ENCODE measurements around the gene JDP2. TPM values are rescaled to one million over a fixed set of nuclear protein-coding genes. Genes with fewer than 3 reads are reported as not detected.
"Not testable (repeated sequence)": the region's sequence is repeated elsewhere in the genome, so short reads cannot be mapped to it uniquely, and the experiment has no call there.

JDP2 gene
- total RNA-seq, 1 donor from 2014 or later: 44.4 TPM

DNA sequence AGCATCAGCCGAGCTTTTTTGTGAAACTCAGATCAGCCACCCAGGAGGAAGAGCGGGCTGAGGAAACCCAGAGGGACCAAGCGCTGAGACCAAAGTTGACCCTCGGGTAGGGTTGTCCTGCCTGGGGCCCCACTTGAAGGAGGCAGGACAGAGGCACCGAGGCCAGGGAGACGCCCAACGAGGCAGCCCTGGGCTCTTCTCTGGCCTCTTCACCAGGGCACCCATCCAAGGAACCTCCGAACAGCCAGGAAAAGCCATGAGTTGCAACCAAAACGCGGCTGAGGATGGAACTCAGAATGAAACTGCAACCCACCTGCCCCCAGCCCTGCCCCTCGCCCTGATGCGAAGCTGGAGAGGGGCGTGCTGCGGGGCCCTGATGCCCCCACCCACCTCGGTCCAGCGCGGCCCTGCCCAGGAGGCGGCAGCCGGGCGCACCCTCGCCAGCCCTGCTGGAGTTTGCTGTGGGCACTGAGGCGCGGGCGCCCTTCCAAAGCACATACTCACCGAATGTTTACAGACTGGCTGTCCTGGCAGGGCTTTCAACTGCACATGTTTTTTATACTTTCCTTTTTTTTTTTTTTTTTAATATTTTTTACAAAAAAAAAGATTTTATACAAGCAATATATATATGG lies 41.9 kb downstream of the JDP2 start:
- no peak overlapping the region for H3K4me3 Mint-ChIP-seq
- no peaks in the 10 kb centered on the region for H3K9me3 Mint-ChIP-seq
- no peaks in the 10 kb centered on the region for H3K27me3 Mint-ChIP-seq (ENCODE audit: low read depth)
- TF ChIP-seq, protein P1, sequence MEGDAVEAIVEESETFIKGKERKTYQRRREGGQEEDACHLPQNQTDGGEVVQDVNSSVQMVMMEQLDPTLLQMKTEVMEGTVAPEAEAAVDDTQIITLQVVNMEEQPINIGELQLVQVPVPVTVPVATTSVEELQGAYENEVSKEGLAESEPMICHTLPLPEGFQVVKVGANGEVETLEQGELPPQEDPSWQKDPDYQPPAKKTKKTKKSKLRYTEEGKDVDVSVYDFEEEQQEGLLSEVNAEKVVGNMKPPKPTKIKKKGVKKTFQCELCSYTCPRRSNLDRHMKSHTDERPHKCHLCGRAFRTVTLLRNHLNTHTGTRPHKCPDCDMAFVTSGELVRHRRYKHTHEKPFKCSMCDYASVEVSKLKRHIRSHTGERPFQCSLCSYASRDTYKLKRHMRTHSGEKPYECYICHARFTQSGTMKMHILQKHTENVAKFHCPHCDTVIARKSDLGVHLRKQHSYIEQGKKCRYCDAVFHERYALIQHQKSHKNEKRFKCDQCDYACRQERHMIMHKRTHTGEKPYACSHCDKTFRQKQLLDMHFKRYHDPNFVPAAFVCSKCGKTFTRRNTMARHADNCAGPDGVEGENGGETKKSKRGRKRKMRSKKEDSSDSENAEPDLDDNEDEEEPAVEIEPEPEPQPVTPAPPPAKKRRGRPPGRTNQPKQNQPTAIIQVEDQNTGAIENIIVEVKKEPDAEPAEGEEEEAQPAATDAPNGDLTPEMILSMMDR (IDR thresholded peaks at IDR 0.05; ENCODE audit: unreplicated experiment): no peak
- H3K27ac Mint-ChIP-seq: no peak overlapping the region
- H3K36me3 Mint-ChIP-seq: peaks cover 22% of the 10 kb centered on the region
- peaks cover 11% of the 10 kb centered on the region for H3K4me1 Mint-ChIP-seq
- no peak for DNase-seq (ENCODE audit: low spot score in 2 of 2, unreplicated experiment in 2 of 2)

DNA sequence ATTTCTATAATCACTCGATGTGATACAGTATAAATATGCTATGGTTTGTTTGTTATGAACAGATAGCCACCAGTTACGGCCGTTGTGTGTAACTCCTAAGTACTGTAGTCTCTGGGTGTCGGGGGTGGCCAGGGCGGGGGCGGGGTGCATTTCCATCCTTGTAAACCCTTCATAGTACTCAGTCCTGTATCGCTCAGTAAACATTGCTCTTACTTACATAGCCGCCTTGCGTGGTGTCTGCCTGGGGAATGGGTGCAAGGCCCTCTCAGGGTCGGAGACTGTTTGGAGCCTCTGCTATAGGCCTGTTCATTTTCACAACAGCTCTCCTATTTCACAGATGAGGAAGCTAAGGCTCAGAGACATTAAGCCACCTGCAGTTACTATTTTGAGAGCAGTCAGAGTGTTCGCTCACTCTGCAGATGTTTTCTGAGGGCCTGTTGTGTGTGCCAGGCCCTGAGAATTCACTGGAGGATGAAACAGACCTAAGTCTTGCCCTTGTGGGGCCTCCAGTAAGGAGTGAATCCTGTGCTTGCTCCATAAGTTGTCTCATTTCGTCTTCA lies 42.5 kb downstream of the JDP2 start:
- TF ChIP-seq, protein P1 (IDR thresholded peaks at IDR 0.05; ENCODE audit: unreplicated experiment): no peak
- Mint-ChIP-seq H3K36me3 (peaks cover 26% of the 10 kb centered on the region), H3K27me3 (ENCODE audit: low read depth) (no peaks in the 10 kb centered on the region), H3K4me3 (no peak overlapping the region), H3K27ac (no peak overlapping the region), H3K9me3 (no peaks in the 10 kb centered on the region), H3K4me1 (peaks cover 11% of the 10 kb centered on the region)
- DNase-seq (ENCODE audit: low spot score in 2 of 2, unreplicated experiment in 2 of 2): no peak

DNA sequence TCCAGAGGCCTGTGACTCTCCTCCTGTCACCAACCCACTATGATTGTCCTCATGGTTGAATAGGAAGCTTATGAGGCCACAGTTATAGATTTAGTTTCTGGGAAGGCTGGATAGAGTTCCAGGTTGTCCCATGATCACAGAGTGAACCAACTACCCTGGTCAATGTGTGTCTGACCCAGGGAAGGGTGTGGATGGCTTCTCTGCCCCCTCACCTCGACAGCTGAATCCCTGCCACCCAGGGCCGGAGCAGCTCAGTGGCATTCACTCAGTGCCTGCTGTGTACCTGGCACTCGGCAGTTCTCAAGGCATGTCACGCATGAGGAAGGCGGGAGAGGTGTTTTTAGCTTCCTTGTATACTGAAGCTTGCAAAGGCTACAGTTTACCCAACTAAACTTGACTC lies 43.2 kb downstream of the JDP2 start:
- no peak overlapping the region for H3K27ac Mint-ChIP-seq

DNA sequence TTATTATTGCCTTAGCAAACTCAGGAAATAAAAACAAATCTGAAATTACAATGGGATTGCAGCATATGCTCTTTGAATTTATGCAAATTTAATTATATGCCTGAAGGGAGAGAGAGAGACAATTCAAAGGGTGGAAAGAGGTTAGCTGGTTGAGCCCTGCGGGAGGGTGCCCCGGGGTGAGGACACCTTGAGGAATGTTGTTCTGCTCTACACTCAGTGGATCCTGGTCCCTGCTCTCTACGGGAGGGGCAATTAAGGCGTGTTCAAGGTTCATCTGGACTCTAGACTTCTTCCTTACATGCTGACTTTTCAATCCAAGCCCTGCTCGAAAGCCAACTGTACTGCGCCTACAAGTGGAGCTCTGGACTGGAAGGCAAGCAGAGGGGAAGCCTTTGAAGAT lies 46.3 kb downstream of the JDP2 start:
- not testable (repeated sequence) for H3K4me3 Mint-ChIP-seq; DNase-seq (ENCODE audit: low spot score in 2 of 2, unreplicated experiment in 2 of 2); H3K9me3 Mint-ChIP-seq; H3K27me3 Mint-ChIP-seq (ENCODE audit: low read depth)
- Mint-ChIP-seq H3K4me1 (peaks cover 13% of the 10 kb centered on the region), H3K36me3 (peaks cover 27% of the 10 kb centered on the region), H3K27ac (peak overlapping the region; percentile 43)

More for the DNA sequence above, 43.2 kb downstream of the JDP2 start:
- Mint-ChIP-seq H3K27me3 (ENCODE audit: low read depth) (no peaks in the 10 kb centered on the region), H3K9me3 (no peaks in the 10 kb centered on the region), H3K36me3 (peaks cover 28% of the 10 kb centered on the region), H3K4me1 (peaks cover 11% of the 10 kb centered on the region), H3K4me3 (no peak overlapping the region)
- TF ChIP-seq, protein P1 (IDR thresholded peaks at IDR 0.05; ENCODE audit: unreplicated experiment): no peak
- no peak for DNase-seq (ENCODE audit: low spot score in 2 of 2, unreplicated experiment in 2 of 2)

DNA sequence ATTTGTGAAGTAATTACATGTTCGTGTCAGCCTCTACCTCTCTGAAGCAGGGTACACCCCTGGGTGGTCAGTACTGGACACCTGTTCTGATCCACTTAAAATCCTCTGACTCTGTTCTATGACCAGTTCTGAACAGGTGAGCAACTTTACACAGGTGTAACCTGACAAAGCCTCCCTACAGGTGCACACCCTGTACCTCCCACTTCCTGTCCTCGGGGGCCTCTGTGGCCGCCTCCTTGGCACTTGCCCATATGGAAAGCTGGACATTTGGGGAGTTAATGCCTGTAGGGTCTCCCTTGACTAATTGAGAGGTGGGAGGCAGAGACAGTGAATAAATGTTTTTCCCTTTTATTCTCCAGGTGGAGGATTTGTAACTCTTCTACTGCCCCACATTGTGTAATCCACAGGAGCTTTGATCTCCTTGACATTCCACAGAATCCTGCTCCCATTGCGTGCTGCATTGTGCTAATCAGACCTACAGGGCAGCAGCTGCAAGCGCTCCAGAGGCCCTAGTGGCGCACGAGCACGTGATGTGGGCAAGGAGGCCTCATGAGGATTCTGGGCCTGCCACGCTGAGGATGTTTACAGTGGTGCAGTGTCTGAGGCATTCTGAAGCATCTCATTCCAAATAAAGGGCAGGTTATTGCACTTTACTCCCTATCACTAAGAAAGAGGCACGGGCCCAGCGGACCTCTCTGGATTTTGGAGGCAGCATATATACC lies 48.6 kb downstream of the JDP2 start:
- Mint-ChIP-seq H3K4me3 (no peak overlapping the region), H3K4me1 (peaks cover 18% of the 10 kb centered on the region), H3K9me3 (no peaks in the 10 kb centered on the region), H3K27ac (peak overlapping the region; percentile 36), H3K36me3 (peaks cover 17% of the 10 kb centered on the region), H3K27me3 (ENCODE audit: low read depth) (no peaks in the 10 kb centered on the region)
- TF ChIP-seq, protein P1 (IDR thresholded peaks at IDR 0.05; ENCODE audit: unreplicated experiment): no peak
- DNase-seq (ENCODE audit: low spot score in 2 of 2, unreplicated experiment in 2 of 2): no peak

DNA sequence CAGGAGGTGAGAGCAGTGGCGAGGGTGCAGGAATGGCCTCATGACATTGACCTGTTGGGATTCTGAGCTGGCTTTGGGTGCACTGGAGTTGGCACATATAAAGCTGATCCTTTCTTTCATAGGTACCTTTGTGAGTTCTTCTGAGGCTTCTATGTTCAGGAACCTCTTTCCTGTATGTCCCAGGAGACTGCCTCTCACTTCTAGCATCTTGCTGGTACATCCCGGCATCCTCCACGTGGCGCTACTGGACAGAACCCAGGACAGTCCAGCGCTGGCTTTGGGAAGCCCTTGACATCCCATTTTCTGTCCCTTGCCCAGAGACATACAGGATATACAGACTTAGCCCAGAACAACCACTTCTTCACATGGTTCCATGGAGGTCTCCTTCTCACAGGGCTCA lies 50.1 kb downstream of the JDP2 start:
- DNase-seq (ENCODE audit: low spot score in 2 of 2, unreplicated experiment in 2 of 2): no peak
- TF ChIP-seq, protein P1 (IDR thresholded peaks at IDR 0.05; ENCODE audit: unreplicated experiment): no peak

More for the DNA sequence above, 50.1 kb downstream of the JDP2 start:
- Mint-ChIP-seq H3K9me3 (no peaks in the 10 kb centered on the region), H3K4me1 (peaks cover 18% of the 10 kb centered on the region), H3K27me3 (ENCODE audit: low read depth) (no peaks in the 10 kb centered on the region), H3K4me3 (no peak overlapping the region), H3K27ac (no peak overlapping the region), H3K36me3 (peaks cover 6% of the 10 kb centered on the region)

All from mesothelial cell of epicardium (in vitro differentiated cells).